ENCODE measurements around the gene PDGFRA. TPM values are rescaled to one million over a fixed set of nuclear protein-coding genes. Genes with fewer than 3 reads are reported as not detected.
"Not testable (repeated sequence)": the region's sequence is repeated elsewhere in the genome, so short reads cannot be mapped to it uniquely, and the experiment has no call there.

PDGFRA gene
- total RNA-seq, 1 donor from 2014 or later = 0.54 TPM

DNA sequence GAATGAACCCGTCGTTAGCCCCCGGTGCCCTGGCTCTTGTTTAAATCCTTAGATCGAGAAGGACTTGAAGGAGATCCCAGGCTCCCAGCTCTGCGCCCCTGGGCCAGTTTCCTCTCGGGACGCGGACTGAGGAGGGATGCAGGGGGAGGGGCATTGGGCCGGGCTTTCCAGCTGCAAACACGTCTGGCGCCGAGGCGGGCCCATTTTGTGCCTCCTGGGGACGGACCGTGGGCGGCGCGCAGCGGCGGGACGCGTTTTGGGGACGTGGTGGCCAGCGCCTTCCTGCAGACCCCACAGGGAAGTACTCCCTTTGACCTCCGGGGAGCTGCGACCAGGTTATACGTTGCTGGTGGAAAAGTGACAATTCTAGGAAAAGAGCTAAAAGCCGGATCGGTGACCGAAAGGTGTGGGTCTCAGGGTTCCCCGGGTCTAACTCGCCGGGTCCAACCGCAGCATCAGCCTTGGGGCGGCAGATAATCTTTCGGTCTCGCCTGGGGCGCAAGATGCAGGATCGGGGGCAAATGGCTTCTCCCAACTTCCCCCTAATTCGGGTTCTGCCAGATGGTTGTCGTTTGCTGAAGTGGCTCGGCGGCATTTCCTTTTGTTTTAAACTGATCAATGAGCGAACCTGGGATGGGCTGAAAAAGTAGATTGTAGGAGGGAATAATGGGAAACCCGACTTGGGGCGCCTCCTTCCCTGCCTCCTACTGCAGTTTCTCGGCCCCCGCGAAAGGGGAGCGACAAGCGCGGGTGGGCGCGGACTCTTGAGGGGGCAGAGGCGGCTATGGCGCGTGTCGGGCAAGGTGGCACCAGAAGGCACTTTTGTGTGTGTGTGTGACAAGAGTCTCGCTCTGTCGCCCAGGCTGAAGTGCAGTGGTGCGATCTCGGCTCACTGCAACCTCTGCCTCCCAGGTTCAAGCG lies 2.9 kb downstream of the PDGFRA start:
- Mint-ChIP-seq H3K36me3 (ENCODE audit: low read depth) (peaks cover 5% of the 10 kb centered on the region), H3K9me3 (no peaks in the 10 kb centered on the region), H3K27me3 (peaks cover 67% of the 10 kb centered on the region), H3K27ac (peak overlapping the region; percentile 51), H3K4me3 (peak overlapping the region; percentile 75), H3K4me1 (peaks cover 25% of the 10 kb centered on the region)
- DNase-seq = peak; percentile 64
- intact Hi-C loops (cut with micrococcal nuclease) = loop anchor here (2.0 to 10.0 kb wide), 5 partner anchors 425 to 1855 kb away; partner anchors contain the start of genes KIT and SCFD2

DNA sequence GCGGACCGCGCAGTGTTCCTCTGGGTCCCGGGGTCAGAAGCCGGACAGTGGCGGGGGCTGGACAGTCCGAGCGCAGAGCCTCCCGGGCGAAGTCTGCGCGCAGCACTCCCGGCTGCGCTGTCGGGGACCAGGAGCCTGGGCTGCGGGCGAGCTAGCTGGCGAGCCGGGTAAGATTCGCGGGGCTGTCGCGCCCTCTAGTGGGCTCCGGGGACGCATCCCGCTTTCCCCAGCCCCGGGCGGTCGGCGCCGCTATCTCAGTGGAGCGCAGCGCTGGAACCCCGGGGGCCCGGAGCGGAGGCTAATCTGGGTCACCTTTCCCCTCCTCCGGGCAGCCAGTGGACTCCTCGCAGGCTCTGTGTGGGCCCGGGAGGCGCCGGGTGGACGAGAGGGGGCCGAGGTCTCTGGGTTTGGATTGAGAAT lies 4.2 kb downstream of the PDGFRA start:
- peaks cover 55% of the 10 kb centered on the region for H3K27me3 Mint-ChIP-seq
- H3K4me3 Mint-ChIP-seq = peak overlapping the region; percentile 75
- H3K36me3 Mint-ChIP-seq (ENCODE audit: low read depth) = peaks cover 5% of the 10 kb centered on the region
- H3K4me1 Mint-ChIP-seq = peaks cover 14% of the 10 kb centered on the region
- no peak overlapping the region for H3K27ac Mint-ChIP-seq
- intact Hi-C loops (cut with micrococcal nuclease) = loop anchor here (1.0 to 10.0 kb wide), 6 partner anchors 303 to 1856 kb away; partner anchors contain the start of genes KIT and SCFD2
- DNase-seq = peak; percentile 92
- H3K9me3 Mint-ChIP-seq = no peaks in the 10 kb centered on the region

DNA sequence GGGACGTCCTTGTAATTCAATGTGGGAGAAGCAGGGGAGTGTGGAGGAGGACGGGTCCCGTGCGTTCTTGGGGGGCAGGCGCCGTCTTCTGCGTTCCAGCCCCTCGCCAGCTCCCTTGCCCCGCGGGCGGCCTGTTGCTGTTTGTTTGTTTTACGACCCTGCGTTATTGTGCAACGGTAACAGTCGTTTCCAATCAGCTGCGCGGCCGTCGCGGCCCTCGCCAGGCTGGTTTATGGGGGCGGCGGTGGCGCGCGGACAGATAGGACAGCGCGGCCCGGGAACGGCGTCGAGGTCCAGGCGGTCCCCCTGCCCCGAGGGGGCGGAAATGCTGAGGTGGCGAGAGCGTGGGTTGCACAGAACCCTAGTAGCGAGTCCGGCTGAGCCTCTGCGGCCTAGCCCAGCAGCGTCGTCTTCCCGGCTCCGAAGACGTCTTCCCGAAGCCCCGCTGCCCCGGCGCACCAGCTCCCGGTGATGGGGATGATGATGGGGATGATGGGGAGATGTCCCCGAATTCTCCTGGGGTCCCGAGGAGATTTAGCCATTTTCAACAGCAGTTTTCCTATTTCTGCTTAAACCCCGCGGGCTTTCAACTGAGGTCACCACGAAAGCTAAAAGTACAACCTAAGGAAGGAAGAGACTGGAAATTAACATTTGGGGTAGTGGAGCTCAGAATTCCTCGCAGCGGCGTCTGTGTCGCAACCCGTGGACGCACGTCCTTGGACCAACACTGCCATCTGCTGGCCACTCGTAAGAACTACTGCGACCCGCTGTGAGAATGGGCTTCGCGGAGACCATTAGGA lies 4.8 kb downstream of the PDGFRA start:
- no peaks in the 10 kb centered on the region for H3K9me3 Mint-ChIP-seq
- no peak overlapping the region for H3K27ac Mint-ChIP-seq
- peak overlapping the region; percentile 75 for H3K4me3 Mint-ChIP-seq
- DNase-seq = peak; percentile 89
- intact Hi-C loops (cut with micrococcal nuclease) = loop anchor here (1.0 to 10.0 kb wide), 8 partner anchors 304 to 1857 kb away; partner anchors contain the start of genes KIT and SCFD2
- H3K27me3 Mint-ChIP-seq = peaks cover 49% of the 10 kb centered on the region
- H3K36me3 Mint-ChIP-seq (ENCODE audit: low read depth) = peaks cover 2% of the 10 kb centered on the region
- peaks cover 11% of the 10 kb centered on the region for H3K4me1 Mint-ChIP-seq

DNA sequence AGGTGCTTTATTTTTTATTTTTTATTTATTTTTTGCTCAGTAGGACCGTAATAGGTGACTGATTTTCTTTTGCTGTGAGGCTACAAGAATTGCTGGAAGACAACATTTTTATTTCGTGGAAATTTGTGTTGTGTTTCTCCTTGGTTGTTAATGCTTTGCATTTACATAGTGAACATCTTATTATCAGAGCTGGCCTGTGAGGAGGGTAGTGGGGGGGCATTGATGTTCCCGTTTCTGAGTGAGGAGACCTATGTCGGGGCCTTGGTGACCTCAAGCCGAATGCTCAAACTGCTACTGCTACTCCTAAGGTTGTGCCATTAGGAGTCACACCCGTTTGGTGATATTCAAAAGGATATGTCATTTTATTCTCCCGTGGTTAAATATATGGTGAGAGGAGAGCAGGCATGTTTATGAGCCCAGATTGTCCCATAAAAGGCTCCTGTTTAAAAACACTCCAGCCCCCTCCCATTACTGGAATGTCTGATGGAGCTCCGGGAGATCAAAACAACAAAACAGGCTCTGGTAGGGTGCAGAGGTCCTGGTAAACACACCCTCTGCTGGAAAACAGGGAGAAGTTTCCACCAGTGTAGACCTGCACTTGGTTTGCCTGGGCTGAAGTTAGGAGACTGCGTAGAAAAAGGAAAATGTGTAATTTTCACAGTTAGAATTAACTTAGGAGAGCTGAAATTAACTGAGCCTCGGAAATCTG lies 5.6 kb downstream of the PDGFRA start:
- intact Hi-C loops (cut with micrococcal nuclease) = loop anchor here (1.0 to 10.0 kb wide), 6 partner anchors 326 to 1857 kb away; partner anchors contain the start of genes KIT and SCFD2
- no peaks in the 10 kb centered on the region for H3K9me3 Mint-ChIP-seq
- H3K36me3 Mint-ChIP-seq (ENCODE audit: low read depth) = no peaks in the 10 kb centered on the region
- peaks cover 41% of the 10 kb centered on the region for H3K27me3 Mint-ChIP-seq
- peak; percentile 55 for DNase-seq
- H3K4me3 Mint-ChIP-seq = no peak overlapping the region
- peaks cover 7% of the 10 kb centered on the region for H3K4me1 Mint-ChIP-seq
- no peak overlapping the region for H3K27ac Mint-ChIP-seq

DNA sequence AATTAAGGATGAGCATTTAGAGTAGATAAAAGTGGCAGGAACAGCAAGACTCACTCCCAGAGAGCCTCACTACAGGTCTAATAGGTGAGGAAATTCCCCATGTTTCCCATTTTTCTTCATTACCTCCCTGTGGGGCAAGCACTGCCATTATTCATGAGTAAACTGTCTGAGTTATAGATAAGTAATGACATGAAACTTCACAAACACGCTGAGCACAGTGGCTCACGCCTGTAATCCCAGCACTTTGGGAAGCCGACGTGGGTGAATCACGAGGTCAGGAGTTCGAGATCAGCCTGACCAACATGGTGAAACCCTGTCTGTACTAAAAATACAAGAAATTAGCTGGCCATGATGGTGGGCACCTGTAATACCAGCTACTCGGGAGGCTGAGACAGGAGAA lies 7.2 kb downstream of the PDGFRA start:
- H3K4me3 Mint-ChIP-seq; DNase-seq; H3K4me1 Mint-ChIP-seq; H3K27ac Mint-ChIP-seq; H3K36me3 Mint-ChIP-seq (ENCODE audit: low read depth); H3K9me3 Mint-ChIP-seq: not testable (repeated sequence)
- intact Hi-C loops (cut with micrococcal nuclease) = loop anchor here (10.0 kb wide), 1 partner anchor 1222 kb away; no protein-coding TSS in a partner anchor
- peaks cover 28% of the 10 kb centered on the region for H3K27me3 Mint-ChIP-seq

DNA sequence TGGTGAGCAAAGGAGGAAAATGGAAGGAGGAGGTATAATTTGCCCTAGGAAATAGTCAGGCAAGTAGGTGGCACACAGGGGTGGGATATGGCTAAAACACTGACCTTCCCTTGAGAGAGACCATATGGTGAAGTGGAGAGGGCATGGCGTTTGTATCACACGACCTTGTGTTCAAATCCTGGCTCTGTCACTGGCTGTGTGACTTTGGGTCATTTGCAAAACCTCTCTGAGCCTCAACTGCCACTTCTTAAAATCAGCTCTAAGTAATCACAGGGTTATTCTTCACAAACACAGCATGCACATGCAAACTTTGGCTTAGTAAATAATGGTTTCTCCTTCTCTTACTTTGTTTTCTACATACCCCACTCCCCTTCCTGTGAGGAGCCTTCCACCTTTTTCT lies 8.7 kb downstream of the PDGFRA start:
- Mint-ChIP-seq H3K36me3 (ENCODE audit: low read depth) (peaks cover 2% of the 10 kb centered on the region), H3K27me3 (peaks cover 19% of the 10 kb centered on the region), H3K4me3 (no peak overlapping the region), H3K9me3 (no peaks in the 10 kb centered on the region), H3K4me1 (peaks cover 3% of the 10 kb centered on the region), H3K27ac (no peak overlapping the region)
- no peak for DNase-seq
- intact Hi-C loops (cut with micrococcal nuclease) = loop anchor here (10.0 kb wide), 1 partner anchor 1223 kb away; no protein-coding TSS in a partner anchor

DNA sequence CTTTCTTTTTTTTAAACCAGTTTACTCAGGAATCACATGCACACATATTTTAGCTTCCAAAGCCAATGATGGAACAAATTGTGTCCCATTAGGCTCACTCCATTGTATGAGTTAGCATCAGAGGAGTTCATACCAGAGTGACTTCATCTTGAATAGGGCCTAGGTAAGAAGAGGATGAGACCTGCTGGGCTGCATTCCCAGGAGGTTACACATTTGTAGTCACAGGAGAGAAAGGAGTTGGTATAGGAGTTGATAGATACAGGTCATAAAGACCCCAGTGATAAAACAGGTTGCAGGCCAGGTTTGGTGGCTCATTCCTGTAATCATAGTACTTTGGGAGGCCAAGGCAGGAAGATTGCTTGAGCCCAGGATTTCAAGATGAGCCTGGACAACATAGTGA lies 9.3 kb downstream of the PDGFRA start:
- H3K9me3 Mint-ChIP-seq = no peaks in the 10 kb centered on the region
- no peak for DNase-seq
- H3K27me3 Mint-ChIP-seq = peaks cover 19% of the 10 kb centered on the region
- H3K4me1 Mint-ChIP-seq = peaks cover 3% of the 10 kb centered on the region
- peaks cover 2% of the 10 kb centered on the region for H3K36me3 Mint-ChIP-seq (ENCODE audit: low read depth)
- no peak overlapping the region for H3K27ac Mint-ChIP-seq
- intact Hi-C loops (cut with micrococcal nuclease) = loop anchor here (10.0 kb wide), 1 partner anchor 1224 kb away; no protein-coding TSS in a partner anchor
- H3K4me3 Mint-ChIP-seq = no peak overlapping the region

DNA sequence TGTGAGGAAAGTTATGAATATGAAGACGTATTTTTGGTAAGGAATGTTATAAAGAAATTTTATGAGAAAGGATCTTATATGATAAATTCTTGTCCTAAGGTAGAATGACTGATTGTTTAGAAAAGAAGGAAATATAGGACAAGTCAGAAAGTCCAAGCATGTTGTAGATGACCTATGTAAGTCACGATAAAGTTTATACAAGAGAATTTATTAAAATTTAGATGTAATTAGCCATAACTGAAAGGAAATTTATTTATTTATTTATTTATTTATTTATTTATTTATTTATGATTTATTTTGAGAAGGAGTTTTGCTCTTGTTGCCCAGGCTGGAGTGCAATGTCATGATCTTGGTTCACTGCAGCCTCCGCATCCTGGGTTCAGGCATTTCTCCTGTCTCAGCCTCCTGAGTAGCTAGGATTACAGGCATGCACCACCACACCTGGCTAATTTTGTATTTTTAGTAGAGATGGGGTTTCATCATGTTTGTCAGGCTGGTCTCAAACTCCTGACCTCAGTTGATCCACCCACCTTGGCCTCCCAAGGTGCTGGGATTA lies 12.3 kb downstream of the PDGFRA start:
- H3K36me3 Mint-ChIP-seq (ENCODE audit: low read depth); H3K27ac Mint-ChIP-seq; H3K4me1 Mint-ChIP-seq; DNase-seq; H3K4me3 Mint-ChIP-seq; intact Hi-C loops (cut with micrococcal nuclease); H3K9me3 Mint-ChIP-seq; H3K27me3 Mint-ChIP-seq: not testable (repeated sequence)

DNA sequence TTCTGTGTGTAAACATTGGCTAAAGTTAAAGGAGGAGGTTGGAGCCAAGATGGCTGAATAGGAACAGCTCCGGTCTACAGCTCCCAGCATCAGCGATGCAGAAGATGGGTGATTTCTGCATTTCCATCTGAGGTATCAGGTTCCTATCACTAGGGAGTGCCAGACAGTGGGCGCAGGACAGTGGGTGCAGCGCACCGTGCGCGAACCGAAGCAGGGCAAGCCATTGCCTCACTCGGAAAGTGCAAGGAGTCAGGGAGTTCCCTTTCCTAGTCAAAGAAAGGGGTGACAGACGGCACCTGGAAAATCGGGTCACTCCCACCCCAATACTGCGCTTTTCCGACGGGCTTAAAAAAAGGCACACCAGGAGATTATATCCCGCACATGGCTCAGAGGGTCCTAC lies 14.4 kb downstream of the PDGFRA start:
- H3K27me3 Mint-ChIP-seq; H3K36me3 Mint-ChIP-seq (ENCODE audit: low read depth); DNase-seq; intact Hi-C loops (cut with micrococcal nuclease); H3K4me3 Mint-ChIP-seq; H3K9me3 Mint-ChIP-seq; H3K27ac Mint-ChIP-seq; H3K4me1 Mint-ChIP-seq: not testable (repeated sequence)

DNA sequence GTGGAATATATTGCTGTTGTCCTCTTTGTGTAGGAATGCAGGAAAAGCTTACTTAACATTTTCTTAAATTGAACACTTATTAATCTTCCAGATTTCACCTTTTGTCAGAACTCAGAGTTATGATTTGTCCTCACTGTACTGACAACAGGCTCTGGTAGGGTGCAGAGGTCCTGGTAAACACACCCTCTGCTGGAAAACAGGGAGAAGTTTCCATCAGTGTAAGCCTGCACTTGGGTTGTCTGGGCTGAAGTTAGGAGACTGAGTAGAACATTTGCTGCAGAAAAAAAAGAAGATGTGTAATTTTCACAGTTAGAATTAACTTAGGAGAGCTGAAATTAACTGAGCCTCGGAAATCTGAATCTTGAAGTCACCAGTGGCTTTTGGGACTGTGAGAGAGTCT lies 23.2 kb downstream of the PDGFRA start:
- H3K36me3 Mint-ChIP-seq (ENCODE audit: low read depth); H3K4me1 Mint-ChIP-seq; H3K9me3 Mint-ChIP-seq; H3K27ac Mint-ChIP-seq; DNase-seq; H3K27me3 Mint-ChIP-seq; H3K4me3 Mint-ChIP-seq; intact Hi-C loops (cut with micrococcal nuclease): not testable (repeated sequence)

DNA sequence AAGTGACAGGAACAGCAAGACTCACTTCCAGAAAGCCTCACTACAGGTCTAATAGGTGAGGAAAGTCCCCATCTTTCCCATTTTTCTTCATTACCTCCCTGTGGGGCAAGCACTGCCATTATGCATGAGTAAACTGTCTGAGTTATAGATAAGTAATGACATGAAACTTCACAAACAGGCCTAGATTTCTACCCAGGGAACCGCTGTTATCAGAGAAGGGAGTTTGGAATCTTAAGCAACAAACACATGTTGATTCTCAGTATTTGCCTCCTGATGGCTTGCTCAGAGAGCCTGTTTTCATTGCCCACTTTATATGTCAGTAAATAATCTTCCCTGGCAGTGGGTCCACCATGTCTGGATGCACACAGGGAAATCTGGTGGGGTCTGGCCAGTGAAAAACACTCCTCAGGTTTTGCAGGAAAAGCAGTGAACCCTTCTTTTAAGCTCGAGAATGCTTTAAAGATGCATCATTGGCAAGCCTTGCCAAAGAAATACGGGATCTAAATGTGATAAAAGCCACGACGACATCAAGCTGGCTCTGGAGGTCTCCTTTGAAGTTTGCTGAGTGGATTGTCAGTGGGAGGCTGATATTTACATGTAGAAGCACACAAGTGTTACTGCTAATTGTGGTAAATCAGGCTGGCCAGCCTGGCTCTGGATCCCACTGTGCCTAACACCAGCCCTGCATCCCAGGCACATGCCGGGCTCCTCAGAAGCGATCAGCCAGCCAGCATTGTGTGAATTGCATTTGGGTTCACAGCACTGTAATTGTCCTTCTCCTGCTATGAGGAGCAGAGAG lies 25.2 kb downstream of the PDGFRA start:
- peaks cover 4% of the 10 kb centered on the region for H3K9me3 Mint-ChIP-seq
- no peaks in the 10 kb centered on the region for H3K4me1 Mint-ChIP-seq
- no peak overlapping the region for H3K4me3 Mint-ChIP-seq
- DNase-seq = no peak
- no peaks in the 10 kb centered on the region for H3K36me3 Mint-ChIP-seq (ENCODE audit: low read depth)
- intact Hi-C loops (cut with micrococcal nuclease) = no loop called here
- H3K27ac Mint-ChIP-seq = no peak overlapping the region
- H3K27me3 Mint-ChIP-seq = peaks cover 5% of the 10 kb centered on the region

DNA sequence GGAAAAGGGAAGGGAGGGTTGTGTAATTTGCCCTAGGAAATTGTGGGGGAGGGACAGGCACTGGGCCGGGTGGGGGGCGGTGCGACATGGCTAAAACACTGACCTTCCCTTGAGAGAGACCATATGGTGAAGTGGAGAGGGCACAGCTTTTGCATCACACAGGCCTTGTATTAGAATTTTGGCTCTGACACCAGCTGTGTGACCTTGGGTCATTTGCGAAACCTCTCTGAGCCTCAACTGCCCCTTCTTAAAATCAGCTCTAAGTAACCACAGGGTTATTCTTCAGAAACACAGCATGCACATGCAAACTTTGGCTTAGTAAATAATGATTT lies 25.8 kb downstream of the PDGFRA start:
- Mint-ChIP-seq H3K4me1 (no peaks in the 10 kb centered on the region), H3K27me3 (peaks cover 5% of the 10 kb centered on the region), H3K4me3 (no peak overlapping the region), H3K9me3 (peaks cover 4% of the 10 kb centered on the region), H3K36me3 (ENCODE audit: low read depth) (no peaks in the 10 kb centered on the region), H3K27ac (no peak overlapping the region)
- DNase-seq = no peak
- intact Hi-C loops (cut with micrococcal nuclease) = no loop called here

All from activated CD4-positive, alpha-beta T cell treated with anti-CD3 and anti-CD28 coated beads, Interleukin-2, amount 10 ng/mL, durations not matched to agents 24 days and 14 days (primary cell).